ENCODE data around the gene CDH18.

Gene CDH18

GRCh38 chr5:19987612-19988361 lies at the start of gene CDH18:
CDH18 (minus strand) TSS chr5:19988200; CDS start chr5:19838986, 149,214 bp downstream.
- Mint-ChIP-seq H3K36me3 (ENCODE audit: low read depth) (no peaks in the 10 kb centered on the region), H3K4me1 (ENCODE audit: low read depth) (no peaks in the 10 kb centered on the region), H3K27ac (no peak within 1 kb of the TSS), H3K4me3 (no peak within 1 kb of the TSS), H3K9me3 (peaks cover 4% of the 10 kb centered on the region), H3K27me3 (ENCODE audit: low read depth) (no peaks in the 10 kb centered on the region)

GRCh38 chr5:20034717-20035116 lies 46.7 kb upstream of the CDH18 start:
- no peaks in the 10 kb centered on the region for H3K27me3 Mint-ChIP-seq (ENCODE audit: low read depth)
- H3K36me3 Mint-ChIP-seq (ENCODE audit: low read depth): no peaks in the 10 kb centered on the region
- H3K4me1 Mint-ChIP-seq (ENCODE audit: low read depth): no peaks in the 10 kb centered on the region
- no peak overlapping the region for H3K4me3 Mint-ChIP-seq
- peaks cover 24% of the 10 kb centered on the region for H3K9me3 Mint-ChIP-seq
- no peak overlapping the region for H3K27ac Mint-ChIP-seq

GRCh38 chr5:20033881-20034280 lies 45.9 kb upstream of the CDH18 start:
- peaks cover 23% of the 10 kb centered on the region for H3K9me3 Mint-ChIP-seq
- H3K27ac Mint-ChIP-seq: no peak overlapping the region
- no peaks in the 10 kb centered on the region for H3K4me1 Mint-ChIP-seq (ENCODE audit: low read depth)
- no peak overlapping the region for H3K4me3 Mint-ChIP-seq
- no peaks in the 10 kb centered on the region for H3K36me3 Mint-ChIP-seq (ENCODE audit: low read depth)
- H3K27me3 Mint-ChIP-seq (ENCODE audit: low read depth): no peaks in the 10 kb centered on the region

- no peaks in the 10 kb centered on the region for H3K4me1 Mint-ChIP-seq (ENCODE audit: low read depth)
- H3K4me3 Mint-ChIP-seq: no peak overlapping the region
- H3K27ac Mint-ChIP-seq: no peak overlapping the region
- no peaks in the 10 kb centered on the region for H3K36me3 Mint-ChIP-seq (ENCODE audit: low read depth)
- no peaks in the 10 kb centered on the region for H3K27me3 Mint-ChIP-seq (ENCODE audit: low read depth)
- H3K9me3 Mint-ChIP-seq: peaks cover 15% of the 10 kb centered on the region
Observed at GRCh38 chr5:20032896-20033295, 44.9 kb upstream of the CDH18 start.

- Mint-ChIP-seq H3K36me3 (ENCODE audit: low read depth) (no peaks in the 10 kb centered on the region), H3K27ac (no peak overlapping the region), H3K9me3 (peaks cover 8% of the 10 kb centered on the region), H3K4me1 (ENCODE audit: low read depth) (no peaks in the 10 kb centered on the region), H3K27me3 (ENCODE audit: low read depth) (no peaks in the 10 kb centered on the region), H3K4me3 (no peak overlapping the region)
Observed at GRCh38 chr5:20030125-20030524, 42.1 kb upstream of the CDH18 start.

- H3K27ac Mint-ChIP-seq: no peak overlapping the region
- no peak overlapping the region for H3K4me3 Mint-ChIP-seq
- peaks cover 10% of the 10 kb centered on the region for H3K9me3 Mint-ChIP-seq
Observed at GRCh38 chr5:20029266-20029665, 41.3 kb upstream of the CDH18 start.

GRCh38 chr5:20028506-20028905 lies 40.5 kb upstream of the CDH18 start:
- peaks cover 12% of the 10 kb centered on the region for H3K9me3 Mint-ChIP-seq
- H3K27me3 Mint-ChIP-seq (ENCODE audit: low read depth): no peaks in the 10 kb centered on the region
- H3K27ac Mint-ChIP-seq: no peak overlapping the region
- H3K4me3 Mint-ChIP-seq: no peak overlapping the region
- no peaks in the 10 kb centered on the region for H3K36me3 Mint-ChIP-seq (ENCODE audit: low read depth)
- no peaks in the 10 kb centered on the region for H3K4me1 Mint-ChIP-seq (ENCODE audit: low read depth)

More at GRCh38 chr5:20029266-20029665, 41.3 kb upstream of the CDH18 start:
- no peaks in the 10 kb centered on the region for H3K4me1 Mint-ChIP-seq (ENCODE audit: low read depth)
- H3K27me3 Mint-ChIP-seq (ENCODE audit: low read depth): no peaks in the 10 kb centered on the region
- no peaks in the 10 kb centered on the region for H3K36me3 Mint-ChIP-seq (ENCODE audit: low read depth)

- no peaks in the 10 kb centered on the region for H3K27me3 Mint-ChIP-seq (ENCODE audit: low read depth)
- no peaks in the 10 kb centered on the region for H3K4me1 Mint-ChIP-seq (ENCODE audit: low read depth)
- H3K36me3 Mint-ChIP-seq (ENCODE audit: low read depth): no peaks in the 10 kb centered on the region
- H3K9me3 Mint-ChIP-seq: peaks cover 33% of the 10 kb centered on the region
- H3K4me3 Mint-ChIP-seq: no peak overlapping the region
- H3K27ac Mint-ChIP-seq: no peak overlapping the region
Observed at GRCh38 chr5:20023686-20024180, 35.7 kb upstream of the CDH18 start.

- H3K36me3 Mint-ChIP-seq (ENCODE audit: low read depth): no peaks in the 10 kb centered on the region
- no peaks in the 10 kb centered on the region for H3K4me1 Mint-ChIP-seq (ENCODE audit: low read depth)
- peaks cover 42% of the 10 kb centered on the region for H3K9me3 Mint-ChIP-seq
- no peak overlapping the region for H3K27ac Mint-ChIP-seq
- H3K4me3 Mint-ChIP-seq: no peak overlapping the region
- no peaks in the 10 kb centered on the region for H3K27me3 Mint-ChIP-seq (ENCODE audit: low read depth)
Observed at GRCh38 chr5:20020247-20020646, 32.2 kb upstream of the CDH18 start.

GRCh38 chr5:20017021-20017420 lies 29.0 kb upstream of the CDH18 start:
- Mint-ChIP-seq H3K4me1 (ENCODE audit: low read depth) (no peaks in the 10 kb centered on the region), H3K36me3 (ENCODE audit: low read depth) (no peaks in the 10 kb centered on the region), H3K27me3 (ENCODE audit: low read depth) (no peaks in the 10 kb centered on the region), H3K27ac (no peak overlapping the region), H3K9me3 (peaks cover 41% of the 10 kb centered on the region), H3K4me3 (no peak overlapping the region)

- peaks cover 27% of the 10 kb centered on the region for H3K9me3 Mint-ChIP-seq
Observed at GRCh38 chr5:20000416-20000815, 12.4 kb upstream of the CDH18 start.

GRCh38 chr5:19988457-19988856 lies 457 bp upstream of the CDH18 start:
- Mint-ChIP-seq H3K27ac (no peak overlapping the region), H3K4me3 (no peak overlapping the region), H3K36me3 (ENCODE audit: low read depth) (no peaks in the 10 kb centered on the region), H3K4me1 (ENCODE audit: low read depth) (no peaks in the 10 kb centered on the region), H3K9me3 (peaks cover 4% of the 10 kb centered on the region), H3K27me3 (ENCODE audit: low read depth) (no peaks in the 10 kb centered on the region)

More at GRCh38 chr5:20000416-20000815, 12.4 kb upstream of the CDH18 start:
- Mint-ChIP-seq H3K4me1 (ENCODE audit: low read depth) (no peaks in the 10 kb centered on the region), H3K4me3 (no peak overlapping the region), H3K27me3 (ENCODE audit: low read depth) (no peaks in the 10 kb centered on the region), H3K36me3 (ENCODE audit: low read depth) (no peaks in the 10 kb centered on the region), H3K27ac (no peak overlapping the region)

- no peak overlapping the region for H3K4me3 Mint-ChIP-seq
- no peak overlapping the region for H3K27ac Mint-ChIP-seq
- H3K27me3 Mint-ChIP-seq (ENCODE audit: low read depth): no peaks in the 10 kb centered on the region
- H3K9me3 Mint-ChIP-seq: peaks cover 4% of the 10 kb centered on the region
- no peaks in the 10 kb centered on the region for H3K36me3 Mint-ChIP-seq (ENCODE audit: low read depth)
- no peaks in the 10 kb centered on the region for H3K4me1 Mint-ChIP-seq (ENCODE audit: low read depth)
Observed at GRCh38 chr5:19986806-19987205, 1.2 kb downstream of the CDH18 start.

GRCh38 chr5:19986031-19986619 lies 1.9 kb downstream of the CDH18 start:
- no peak overlapping the region for H3K27ac Mint-ChIP-seq
- H3K36me3 Mint-ChIP-seq (ENCODE audit: low read depth): no peaks in the 10 kb centered on the region
- H3K4me3 Mint-ChIP-seq: no peak overlapping the region
- H3K9me3 Mint-ChIP-seq: peaks cover 5% of the 10 kb centered on the region
- H3K27me3 Mint-ChIP-seq (ENCODE audit: low read depth): no peaks in the 10 kb centered on the region
- H3K4me1 Mint-ChIP-seq (ENCODE audit: low read depth): no peaks in the 10 kb centered on the region

GRCh38 chr5:19978476-19978875 lies 9.5 kb downstream of the CDH18 start:
- no peaks in the 10 kb centered on the region for H3K4me1 Mint-ChIP-seq (ENCODE audit: low read depth)
- peaks cover 9% of the 10 kb centered on the region for H3K9me3 Mint-ChIP-seq
- H3K36me3 Mint-ChIP-seq (ENCODE audit: low read depth): no peaks in the 10 kb centered on the region
- H3K27me3 Mint-ChIP-seq (ENCODE audit: low read depth): no peaks in the 10 kb centered on the region
- no peak overlapping the region for H3K27ac Mint-ChIP-seq
- no peak overlapping the region for H3K4me3 Mint-ChIP-seq
